Mucosa of stomach (tissue), 1 donor: ENCODE data around the gene ME3.

Experiments
- H3K27me3 ChIP-seq: one replicate; pipeline ENCODE4 v1.7.0; 2013; ENCODE audit warnings: mild to moderate bottlenecking, low read length; ENCODE audit not compliant: control insufficient read depth, insufficient read depth
- H3K36me3 ChIP-seq: one replicate; pipeline ENCODE4 v1.7.0; 2013; ENCODE audit warnings: low read length; ENCODE audit not compliant: control insufficient read depth, insufficient read depth
- H3K4me1 ChIP-seq: one replicate; pipeline ENCODE4 v1.7.0; 2013; ENCODE audit warnings: mild to moderate bottlenecking, low read length; ENCODE audit not compliant: control insufficient read depth, insufficient read depth
- H3K4me3 ChIP-seq: one replicate; pipeline ENCODE4 v1.7.0; 2013; ENCODE audit warnings: low read length
- H3K9ac ChIP-seq: one replicate; pipeline ENCODE4 v1.7.0; 2013; ENCODE audit warnings: mild to moderate bottlenecking, low read length, moderate library complexity
- H3K9me3 ChIP-seq: one replicate; pipeline ENCODE4 v1.7.0; 2013; ENCODE audit warnings: mild to moderate bottlenecking, low read length, moderate library complexity; ENCODE audit not compliant: control insufficient read depth
- donor health status: Pancreatic carcinoma.

ME3 gene

DNA sequence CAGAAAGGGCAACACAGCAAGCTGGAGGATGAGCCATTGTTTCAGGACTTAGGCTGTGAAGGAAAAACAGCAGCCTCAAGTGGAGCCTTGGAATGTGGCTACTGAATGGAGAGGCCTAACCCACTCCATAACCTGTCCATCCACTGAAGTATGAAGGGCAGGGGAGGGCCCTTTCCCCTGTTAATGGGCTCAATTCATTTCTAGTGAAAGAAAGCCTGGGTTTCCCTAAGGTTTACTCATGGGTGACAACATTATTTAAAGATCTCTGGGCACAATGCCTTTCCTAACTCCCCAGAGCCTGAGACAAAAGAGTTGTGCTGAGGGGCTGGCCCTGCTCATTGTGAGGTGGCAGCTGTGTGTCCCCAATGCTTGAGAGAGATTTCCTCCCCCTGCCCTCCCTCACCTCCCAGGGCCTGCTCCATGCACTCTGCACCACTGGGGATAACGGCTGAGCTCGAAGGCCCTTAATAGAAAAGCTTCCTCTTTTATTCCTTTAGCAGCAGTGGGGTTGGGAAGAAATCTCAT is 83.8 kb downstream of the ME3 start:
- Histone ChIP-seq H3K36me3 (no peaks in the 10 kb centered on the region), H3K4me3 (no peak overlapping the region), H3K9me3 (no peaks in the 10 kb centered on the region), H3K9ac (no peak overlapping the region), H3K4me1 (peaks cover 15% of the 10 kb centered on the region), H3K27me3 (no peaks in the 10 kb centered on the region)

- Histone ChIP-seq H3K4me1 (peaks cover 4% of the 10 kb centered on the region), H3K4me3 (no peak overlapping the region), H3K9ac (no peak overlapping the region), H3K9me3 (no peaks in the 10 kb centered on the region), H3K36me3 (no peaks in the 10 kb centered on the region), H3K27me3 (no peaks in the 10 kb centered on the region)
Measured at GRCh38 chr11:86587264-86588193, 84.9 kb downstream of the ME3 start.

DNA sequence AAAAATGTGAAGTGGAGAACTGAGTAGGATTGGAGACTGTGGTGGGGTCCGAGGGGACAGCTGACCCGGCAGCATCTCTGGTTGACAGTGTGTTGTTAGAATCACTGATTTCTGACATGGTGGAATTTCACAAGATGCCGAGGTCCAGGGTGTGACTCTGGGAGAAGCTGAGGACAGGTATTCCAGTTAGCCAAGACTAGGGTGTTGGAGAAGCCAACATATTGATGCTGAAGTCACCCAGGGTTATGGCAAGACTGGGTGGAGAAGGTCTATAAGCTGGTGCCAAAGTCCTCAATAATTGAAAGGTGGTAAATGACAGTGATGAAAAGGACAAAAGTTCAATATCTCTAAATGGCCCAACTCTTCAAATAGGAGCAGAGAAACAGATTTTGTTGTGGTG is 86.1 kb downstream of the ME3 start:
- Histone ChIP-seq H3K27me3 (no peaks in the 10 kb centered on the region), H3K9ac (no peak overlapping the region), H3K9me3 (no peaks in the 10 kb centered on the region), H3K4me3 (no peak overlapping the region), H3K4me1 (no peaks in the 10 kb centered on the region), H3K36me3 (no peaks in the 10 kb centered on the region)

- H3K36me3 ChIP-seq, result no peaks in the 10 kb centered on the region
- no peak overlapping the region for H3K4me3 ChIP-seq
- H3K4me1 ChIP-seq, result peaks cover 6% of the 10 kb centered on the region
- no peak overlapping the region for H3K9ac ChIP-seq
- no peaks in the 10 kb centered on the region for H3K9me3 ChIP-seq
- no peaks in the 10 kb centered on the region for H3K27me3 ChIP-seq
Measured at GRCh38 chr11:86582898-86583297, 89.5 kb downstream of the ME3 start.

- no peaks in the 10 kb centered on the region for H3K27me3 ChIP-seq
- H3K4me3 ChIP-seq, result no peak overlapping the region
- no peaks in the 10 kb centered on the region for H3K36me3 ChIP-seq
- peaks cover 6% of the 10 kb centered on the region for H3K4me1 ChIP-seq
- no peaks in the 10 kb centered on the region for H3K9me3 ChIP-seq
- no peak overlapping the region for H3K9ac ChIP-seq
Measured at GRCh38 chr11:86580535-86580934, 91.9 kb downstream of the ME3 start.

DNA sequence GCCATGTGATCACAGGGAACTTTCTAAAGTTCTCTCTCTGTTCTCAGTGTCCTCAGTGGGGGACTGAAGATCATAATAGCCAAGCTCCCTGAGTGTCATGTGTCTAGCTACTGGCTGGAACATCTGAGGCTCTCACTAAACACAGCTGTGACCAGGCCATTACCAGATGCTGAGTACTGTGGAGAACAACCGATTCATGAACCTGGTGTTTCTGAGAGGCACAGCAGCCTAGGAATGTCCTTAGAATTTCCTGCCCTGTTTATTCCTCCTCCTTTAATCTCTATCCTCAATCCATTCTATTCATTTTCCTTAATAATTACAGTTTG is 93.0 kb downstream of the ME3 start:
- H3K9ac ChIP-seq, result no peak overlapping the region
- H3K4me3 ChIP-seq, result no peak overlapping the region
- no peaks in the 10 kb centered on the region for H3K36me3 ChIP-seq
- peaks cover 6% of the 10 kb centered on the region for H3K4me1 ChIP-seq
- no peaks in the 10 kb centered on the region for H3K9me3 ChIP-seq
- H3K27me3 ChIP-seq, result no peaks in the 10 kb centered on the region

DNA sequence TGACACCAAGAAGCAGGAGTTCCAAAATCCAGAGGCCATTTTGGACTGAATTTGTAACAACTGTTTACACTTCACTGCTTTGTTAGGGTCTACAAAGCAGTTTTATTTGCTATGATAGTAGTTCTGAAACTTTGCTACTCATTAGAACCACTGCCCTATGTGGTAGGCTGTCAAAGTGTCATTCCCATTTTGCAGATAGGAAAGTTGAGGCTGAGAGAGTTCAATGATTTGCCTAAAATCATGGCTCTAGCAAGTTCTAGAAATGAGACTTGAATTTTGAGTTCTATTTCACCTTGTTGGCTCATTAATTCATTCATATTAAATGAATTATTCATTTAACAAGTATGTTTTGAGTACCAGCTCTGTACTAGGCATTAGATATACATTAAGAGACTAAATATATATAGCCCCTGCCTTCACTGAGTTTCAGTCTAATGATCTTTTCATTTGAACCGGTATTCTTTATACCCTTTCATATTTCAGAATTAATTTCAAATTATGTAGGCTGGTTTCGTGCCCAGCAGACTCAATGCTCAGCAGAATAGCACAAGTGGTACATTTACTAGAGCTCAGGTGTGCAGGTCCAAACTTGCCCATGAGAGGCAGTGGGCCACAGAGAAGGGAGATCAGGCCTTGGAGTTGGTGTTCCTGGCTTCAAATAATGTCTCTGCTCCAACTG is 93.5 kb downstream of the ME3 start:
- H3K9ac ChIP-seq, result no peak overlapping the region

DNA sequence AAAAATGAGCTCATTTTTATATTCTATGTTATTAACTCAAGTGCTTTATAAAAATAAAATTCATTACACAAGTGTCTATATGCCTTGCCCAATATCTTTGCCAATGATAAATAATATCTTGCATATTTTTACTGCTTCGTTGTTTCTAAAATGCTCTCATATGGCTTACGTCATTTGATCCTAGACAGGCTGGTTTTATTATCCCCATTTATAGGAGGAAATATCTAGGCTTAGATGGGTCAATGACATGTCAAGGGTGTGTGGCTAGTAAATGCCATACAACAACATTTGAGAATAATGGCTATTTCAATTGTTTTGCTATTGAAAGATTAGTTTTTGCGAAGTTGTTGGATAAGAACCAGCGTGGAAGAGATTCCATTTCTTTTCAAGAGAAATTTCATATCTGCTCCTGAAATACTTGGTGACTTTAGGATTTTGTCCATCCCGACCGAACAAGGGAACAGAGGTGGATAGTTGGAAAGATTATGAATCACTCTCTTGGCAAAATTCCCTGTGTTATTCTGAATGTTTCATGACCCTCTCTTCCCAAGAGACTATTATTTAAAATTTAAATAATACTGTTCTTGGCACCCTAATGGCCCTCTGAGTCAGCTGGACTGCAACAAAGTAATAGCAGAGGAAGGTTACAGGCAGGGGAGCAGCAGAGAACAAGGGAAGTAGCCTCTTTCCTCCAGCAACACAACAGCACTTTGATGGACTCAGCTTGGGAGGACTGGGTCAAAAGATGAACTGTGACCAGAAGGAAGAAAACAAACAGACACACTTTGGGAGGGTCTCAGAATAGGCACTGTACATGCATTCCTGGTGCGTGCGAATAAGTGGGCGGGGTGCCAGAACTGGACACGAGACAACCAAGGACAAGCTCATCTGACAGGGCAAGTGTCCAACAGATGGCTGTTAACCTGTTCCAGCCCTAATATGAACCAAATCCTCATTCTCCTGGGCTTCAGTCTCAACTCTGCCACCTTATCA is 94.5 kb downstream of the ME3 start:
- no peaks in the 10 kb centered on the region for H3K36me3 ChIP-seq
- H3K9ac ChIP-seq, result no peak overlapping the region
- peaks cover 6% of the 10 kb centered on the region for H3K4me1 ChIP-seq
- no peak overlapping the region for H3K4me3 ChIP-seq
- H3K9me3 ChIP-seq, result no peaks in the 10 kb centered on the region
- H3K27me3 ChIP-seq, result no peaks in the 10 kb centered on the region

More for the DNA sequence above, 93.5 kb downstream of the ME3 start:
- H3K9me3 ChIP-seq, result no peaks in the 10 kb centered on the region
- H3K36me3 ChIP-seq, result no peaks in the 10 kb centered on the region
- H3K27me3 ChIP-seq, result no peaks in the 10 kb centered on the region
- H3K4me3 ChIP-seq, result no peak overlapping the region
- H3K4me1 ChIP-seq, result peaks cover 6% of the 10 kb centered on the region

DNA sequence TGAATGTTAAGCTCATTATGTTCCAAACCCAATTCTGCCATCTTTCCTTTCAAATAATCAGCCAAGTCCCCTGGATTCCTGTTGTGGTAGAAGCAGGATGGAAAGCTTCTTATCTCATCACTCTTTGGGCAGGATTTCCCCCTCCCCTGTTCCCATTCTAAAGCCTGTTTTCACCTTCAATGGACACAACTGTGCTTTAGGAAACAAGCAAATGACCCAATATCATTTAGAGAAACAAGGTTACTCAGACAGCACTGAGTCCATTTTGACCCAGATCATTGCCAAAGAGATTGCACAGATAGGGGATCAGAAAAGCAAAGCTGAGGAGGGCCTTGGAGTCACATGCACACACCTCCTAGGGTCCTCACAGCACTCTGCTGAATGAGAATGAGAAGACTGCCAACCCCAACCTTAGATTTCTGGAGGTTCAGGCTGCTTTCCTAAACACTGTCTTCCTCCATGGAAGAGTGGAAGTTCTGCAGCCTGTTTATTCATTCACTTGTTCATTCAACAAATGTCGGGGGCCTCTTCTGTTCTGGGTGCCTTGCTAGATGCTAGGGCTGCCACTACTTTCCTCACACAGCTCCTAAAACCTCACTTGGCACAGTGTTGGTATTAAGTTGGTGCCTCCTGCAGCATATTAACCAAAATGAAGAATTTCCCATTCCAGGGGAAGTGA is 95.3 kb downstream of the ME3 start:
- H3K27me3 ChIP-seq, result no peaks in the 10 kb centered on the region
- H3K9ac ChIP-seq, result no peak overlapping the region
- no peaks in the 10 kb centered on the region for H3K36me3 ChIP-seq
- H3K4me1 ChIP-seq, result peaks cover 7% of the 10 kb centered on the region
- H3K9me3 ChIP-seq, result no peaks in the 10 kb centered on the region
- no peak overlapping the region for H3K4me3 ChIP-seq

DNA sequence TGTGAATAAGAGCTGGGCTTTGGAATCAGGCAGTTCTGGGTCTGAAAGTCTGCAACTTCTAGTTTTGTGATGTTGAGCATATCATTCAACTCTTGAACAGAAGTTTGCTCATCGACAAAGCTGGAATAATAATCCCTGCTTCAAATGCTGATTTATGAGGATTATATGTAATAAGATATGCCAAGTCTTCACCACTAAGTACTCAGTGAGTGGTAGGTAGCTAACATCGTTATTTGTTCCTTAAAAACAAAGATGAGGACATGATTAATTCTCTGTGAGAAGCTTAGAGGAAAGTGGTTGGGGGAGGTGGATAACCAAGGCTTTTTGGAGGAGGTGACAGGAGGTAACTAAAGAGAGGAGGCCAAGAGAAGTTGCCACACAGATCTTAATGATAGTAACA is 96.5 kb downstream of the ME3 start:
- no peaks in the 10 kb centered on the region for H3K9me3 ChIP-seq
- H3K9ac ChIP-seq, result no peak overlapping the region
- no peaks in the 10 kb centered on the region for H3K36me3 ChIP-seq
- no peaks in the 10 kb centered on the region for H3K27me3 ChIP-seq
- H3K4me1 ChIP-seq, result peaks cover 13% of the 10 kb centered on the region
- no peak overlapping the region for H3K4me3 ChIP-seq

DNA sequence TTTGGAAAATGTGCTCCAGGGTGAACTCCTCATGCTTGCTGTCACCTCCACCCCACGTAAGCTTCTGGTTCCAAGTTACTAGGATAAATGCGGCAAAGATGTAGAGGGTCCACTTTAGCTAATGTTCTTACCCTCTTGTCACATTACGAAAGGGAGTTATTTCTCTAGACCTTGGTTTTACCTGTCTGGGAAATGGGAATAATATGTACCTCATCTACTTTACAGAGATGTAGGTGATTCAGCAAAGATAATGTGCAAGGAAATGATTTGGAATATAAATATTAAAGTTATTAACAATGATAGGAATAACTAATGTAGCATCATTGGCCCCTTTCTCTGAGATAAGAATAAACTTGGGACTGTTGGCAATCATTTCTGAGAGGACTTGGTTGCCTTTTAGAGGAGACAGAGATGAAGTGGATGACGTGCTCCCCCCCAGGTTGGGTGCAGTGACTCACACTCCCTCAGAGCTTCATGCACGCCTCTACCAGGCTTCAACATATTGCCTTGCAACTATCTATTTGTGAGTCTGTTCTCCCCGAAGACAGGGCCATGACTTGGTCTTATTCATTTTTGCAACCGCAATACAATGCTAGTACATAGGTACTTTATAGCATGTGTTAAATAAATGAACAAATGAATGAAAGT is 97.1 kb downstream of the ME3 start:
- Histone ChIP-seq H3K4me1 (peaks cover 13% of the 10 kb centered on the region), H3K9me3 (no peaks in the 10 kb centered on the region), H3K36me3 (no peaks in the 10 kb centered on the region), H3K27me3 (no peaks in the 10 kb centered on the region), H3K9ac (no peak overlapping the region), H3K4me3 (no peak overlapping the region)
